CD8-positive, alpha-beta memory T cell (primary cell): ENCODE results near the gene ZNF526. TPM values are rescaled to one million over a fixed set of nuclear protein-coding genes. Genes with fewer than 3 reads are reported as not detected.
A peak's percentile ranks its signal among the peaks of the same experiment; 100 is the strongest.

Experiments used
- CTCF ChIA-PET: fragments of 350-600 bp; sonication (Branson Sonifier 250); formaldehyde crosslinking; loops from one replicate; lab custom pipeline; 2021; ENCODE audit warnings: antibody characterized with exemption; lab: Charles Lee
- POLR2A ChIA-PET: fragments of 350-600 bp; sonication (Branson Sonifier 250); formaldehyde crosslinking; loops from one replicate; lab custom pipeline; 2021; ENCODE audit warnings: antibody characterized with exemption; lab: Charles Lee
- DNase-seq, 5 donors: peaks; one replicate each; pipeline versions ENCODE4 v3.0.0 to v3.0.0-alpha.2; 2020 to 2022; ENCODE audit warnings: mixed read lengths in 1 of 5
- H3K27ac ChIP-seq: one replicate; pipeline ENCODE4 v1.7.0; 2013; ENCODE audit warnings: low read depth, mild to moderate bottlenecking, low read length, moderate library complexity
- H3K27me3 ChIP-seq: 2 replicates; pipeline ENCODE4 v1.7.0; 2013; ENCODE audit warnings: low read length, mild to moderate bottlenecking; ENCODE audit not compliant: insufficient read depth, poor library complexity, severe bottlenecking
- H3K36me3 ChIP-seq: 2 replicates; pipeline ENCODE4 v1.7.0; 2013; ENCODE audit warnings: mild to moderate bottlenecking, low read length, moderate library complexity; ENCODE audit not compliant: insufficient read depth
- H3K4me1 ChIP-seq: 2 replicates; pipeline ENCODE4 v1.7.0; 2013; ENCODE audit warnings: mild to moderate bottlenecking, low read length, moderate library complexity; ENCODE audit not compliant: insufficient read depth
- H3K4me3 ChIP-seq: 2 replicates; pipeline ENCODE4 v1.7.0; 2013; ENCODE audit warnings: mild to moderate bottlenecking, low read length
- H3K9me3 ChIP-seq: 2 replicates; pipeline ENCODE4 v1.7.0; 2013; ENCODE audit warnings: mild to moderate bottlenecking, low read length
- H3K27ac Mint-ChIP-seq, 8 donors: one replicate each; pipeline ENCODE4 v1.8.0; 2020 to 2021; ENCODE audit warnings: mixed read lengths in 8 of 8, mild to moderate bottlenecking in 6 of 8, inconsistent platforms in 3 of 8, moderate library complexity in 3 of 8
- H3K27me3 Mint-ChIP-seq, 2 donors: one replicate each; pipeline ENCODE4 v1.8.0; 2020 to 2021; ENCODE audit warnings: mixed read lengths in 2 of 2, mild to moderate bottlenecking in 1 of 2, moderate library complexity in 1 of 2
- H3K36me3 Mint-ChIP-seq, 3 donors: one replicate each; pipeline ENCODE4 v1.8.0; 2020 to 2021; ENCODE audit warnings: mixed read lengths in 3 of 3, inconsistent platforms in 1 of 3, mild to moderate bottlenecking in 1 of 3
- H3K4me1 Mint-ChIP-seq, 3 donors: one replicate each; pipeline ENCODE4 v1.8.0; 2020 to 2021; ENCODE audit warnings: mixed read lengths in 3 of 3, inconsistent platforms in 1 of 3, mild to moderate bottlenecking in 1 of 3
- H3K4me3 Mint-ChIP-seq, 7 donors: one replicate each; pipeline ENCODE4 v1.8.0; 2020 to 2021; ENCODE audit warnings: mixed read lengths in 7 of 7, mild to moderate bottlenecking in 6 of 7, moderate library complexity in 4 of 7, inconsistent platforms in 2 of 7
- H3K9me3 Mint-ChIP-seq, 5 donors: one replicate each; pipeline ENCODE4 v1.8.0; 2020 to 2022; ENCODE audit warnings: mixed read lengths in 5 of 5, mild to moderate bottlenecking in 3 of 5, moderate library complexity in 2 of 5, inconsistent platforms in 1 of 5
- polyA plus RNA-seq: library from polyadenylated mRNA; unstranded; fragments of 300-500 nt; fragmentation: Illumina TruSeq; gene quantifications from one replicate; pipeline ENCODE4 v1.2.3, GENCODE V29; 2021
- total RNA-seq, 2 experiments: library from RNA; stranded (reverse); gene quantifications; one replicate each; pipeline ENCODE4 v1.2.3, GENCODE V29; 2021

ZNF526 gene
- total and polyA plus RNA-seq, 3 experiments from 2014 or later, result 9.0 to 20.5 (median 18.4) TPM

GRCh38 chr19:42275103-42275502, 55.0 kb downstream of the ZNF526 start:
- ChIA-PET POLR2A (no interaction called here), CTCF (interaction anchor here (0.6 to 0.7 kb wide), 2 partner anchors 142 to 166 kb away, joined by 3 read pairs; partner anchors contain the start of gene POU2F2)
- no peaks in the 10 kb centered on the region for H3K9me3 ChIP-seq
- Mint-ChIP-seq H3K4me1 (peaks cover 42 to 64% (median 48%) of the 10 kb centered on the region in 3 donors), H3K36me3 (peaks cover 4 to 36% (median 6%) of the 10 kb centered on the region in 3 donors), H3K27ac (peak overlapping the region in 5 of 8 donors; percentile 4 to 76 (median 30)), H3K27me3 (peaks cover 0 to 6% of the 10 kb centered on the region in 2 donors), H3K4me3 (peak overlapping the region in 2 of 7 donors; percentile 3 to 7), H3K9me3 (no peaks in the 10 kb centered on the region)
- H3K4me1 ChIP-seq, result peaks cover 46% of the 10 kb centered on the region
- peaks cover 6% of the 10 kb centered on the region for H3K36me3 ChIP-seq
- no peak for DNase-seq
- no peak overlapping the region for H3K27ac ChIP-seq
- no peak overlapping the region for H3K4me3 ChIP-seq
- H3K27me3 ChIP-seq, result no peaks in the 10 kb centered on the region

GRCh38 chr19:42275517-42275916, 55.4 kb downstream of the ZNF526 start:
- H3K36me3 Mint-ChIP-seq, result peaks cover 4 to 36% (median 6%) of the 10 kb centered on the region in 3 donors
- H3K27ac Mint-ChIP-seq, result peak overlapping the region in 5 of 8 donors; percentile 6 to 89 (median 76)
- peaks cover 0 to 7% of the 10 kb centered on the region in 2 donors for H3K27me3 Mint-ChIP-seq
- DNase-seq, result no peak
- H3K4me1 ChIP-seq, result peaks cover 42% of the 10 kb centered on the region
- ChIA-PET CTCF (interaction anchor here (0.6 kb wide), 1 partner anchor 167 kb away, joined by 3 read pairs; no protein-coding TSS in a partner anchor), POLR2A (no interaction called here)
- peaks cover 39 to 62% (median 44%) of the 10 kb centered on the region in 3 donors for H3K4me1 Mint-ChIP-seq
- H3K27ac ChIP-seq, result no peak overlapping the region
- no peaks in the 10 kb centered on the region for H3K27me3 ChIP-seq
- H3K4me3 Mint-ChIP-seq, result peak overlapping the region in 1 of 7 donors; percentile 56
- H3K9me3 ChIP-seq, result no peaks in the 10 kb centered on the region
- no peak overlapping the region for H3K4me3 ChIP-seq
- H3K36me3 ChIP-seq, result peaks cover 6% of the 10 kb centered on the region
- H3K9me3 Mint-ChIP-seq, result no peaks in the 10 kb centered on the region

- Histone ChIP-seq H3K36me3 (peaks cover 6% of the 10 kb centered on the region), H3K4me3 (no peak overlapping the region), H3K9me3 (no peaks in the 10 kb centered on the region), H3K27me3 (no peaks in the 10 kb centered on the region), H3K27ac (no peak overlapping the region), H3K4me1 (peaks cover 37% of the 10 kb centered on the region)
- peak overlapping the region in 4 of 7 donors; percentile 1 to 67 (median 50) for H3K4me3 Mint-ChIP-seq
- POLR2A ChIA-PET, result no interaction called here
- no peaks in the 10 kb centered on the region for H3K9me3 Mint-ChIP-seq
- H3K36me3 Mint-ChIP-seq, result peaks cover 4 to 33% (median 6%) of the 10 kb centered on the region in 3 donors
- H3K27ac Mint-ChIP-seq, result peak overlapping the region in 7 of 8 donors; percentile 36 to 91 (median 76)
- no peak for DNase-seq
- H3K27me3 Mint-ChIP-seq, result peaks cover 0 to 5% of the 10 kb centered on the region in 2 donors
- CTCF ChIA-PET, result interaction anchor here (5.9 kb wide), 1 partner anchor 32 kb away, joined by 72 read pairs; the partner anchor contains the start of gene GSK3A
- peaks cover 34 to 54% (median 36%) of the 10 kb centered on the region in 3 donors for H3K4me1 Mint-ChIP-seq
Observed at GRCh38 chr19:42276284-42276683, 56.2 kb downstream of the ZNF526 start.

- DNase-seq, result no peak
Observed at GRCh38 chr19:42276821-42277220, 56.7 kb downstream of the ZNF526 start.

More at GRCh38 chr19:42276821-42277220, 56.7 kb downstream of the ZNF526 start:
- no peaks in the 10 kb centered on the region for H3K27me3 ChIP-seq
- H3K27me3 Mint-ChIP-seq, result peaks cover 0 to 5% of the 10 kb centered on the region in 2 donors
- H3K4me3 ChIP-seq, result no peak overlapping the region
- no peak overlapping the region for H3K27ac ChIP-seq
- peak overlapping the region in 1 of 8 donors; percentile 44 for H3K27ac Mint-ChIP-seq
- H3K9me3 Mint-ChIP-seq, result no peaks in the 10 kb centered on the region
- CTCF ChIA-PET, result interaction anchor here (5.9 kb wide), 1 partner anchor 32 kb away, joined by 72 read pairs; the partner anchor contains the start of gene GSK3A
- H3K4me1 ChIP-seq, result peaks cover 39% of the 10 kb centered on the region
- no peaks in the 10 kb centered on the region for H3K9me3 ChIP-seq
- peaks cover 6% of the 10 kb centered on the region for H3K36me3 ChIP-seq
- H3K36me3 Mint-ChIP-seq, result peaks cover 4 to 29% (median 6%) of the 10 kb centered on the region in 3 donors
- POLR2A ChIA-PET, result no interaction called here
- H3K4me3 Mint-ChIP-seq, result peak overlapping the region in 2 of 7 donors; percentile 34 to 56
- H3K4me1 Mint-ChIP-seq, result peaks cover 34 to 50% (median 36%) of the 10 kb centered on the region in 3 donors

Other genes starting within 250 kb of the ZNF526 start
- 1 to 10 TPM; 1.9 to 4.1 TPM for gene ATP1A3, start 226.1 kb upstream of the ZNF526 start, total RNA-seq
- gene ATP1A3, start 226.1 kb upstream of the ZNF526 start, polyA plus RNA-seq, result 8.2 TPM
- gene GRIK5, start 150.1 kb upstream of the ZNF526 start, total RNA-seq, result under 1 TPM; 0.31 to 0.39 TPM
- not detected for gene GRIK5, start 150.1 kb upstream of the ZNF526 start, polyA plus RNA-seq
- 10 to 100 TPM; 18.8 to 21.9 TPM for gene ZNF574, start 144.1 kb upstream of the ZNF526 start, total RNA-seq
- 24.9 TPM for gene ZNF574, start 144.1 kb upstream of the ZNF526 start, polyA plus RNA-seq
- 10 to 100 TPM; 46.7 to 47.9 TPM for gene POU2F2, start 87.9 kb upstream of the ZNF526 start, total RNA-seq
- gene POU2F2, start 87.9 kb upstream of the ZNF526 start, polyA plus RNA-seq, result 8.5 TPM
- 10 to 100 TPM; 30.0 to 32.7 TPM for gene DEDD2, start 2.6 kb upstream of the ZNF526 start, total RNA-seq
- 163 TPM for gene DEDD2, start 2.6 kb upstream of the ZNF526 start, polyA plus RNA-seq
- gene GSK3A, start 22.3 kb downstream of the ZNF526 start, total RNA-seq, result 10 to 100 TPM; 52.9 to 53.5 TPM
- 23.8 TPM for gene GSK3A, start 22.3 kb downstream of the ZNF526 start, polyA plus RNA-seq
- gene ERF, start 34.8 kb downstream of the ZNF526 start, total RNA-seq, result 10 to 100 TPM; 58.7 to 64.7 TPM
- 5.1 TPM for gene ERF, start 34.8 kb downstream of the ZNF526 start, polyA plus RNA-seq
- gene CIC, start 48.9 kb downstream of the ZNF526 start, total RNA-seq, result 10 to 100 TPM; 53.9 to 60.4 TPM
- gene CIC, start 48.9 kb downstream of the ZNF526 start, polyA plus RNA-seq, result 2.7 TPM
- gene PRR19, start 81.8 kb downstream of the ZNF526 start, total RNA-seq, result 1 to 10 TPM in 1 of 2 experiments, under 1 TPM in 1; 0.73 to 1.0 TPM
- 0.64 TPM for gene PRR19, start 81.8 kb downstream of the ZNF526 start, polyA plus RNA-seq
- 10 to 100 TPM; 48.1 to 48.9 TPM for gene PAFAH1B3, start 82.3 kb downstream of the ZNF526 start, total RNA-seq
- 36.9 TPM for gene PAFAH1B3, start 82.3 kb downstream of the ZNF526 start, polyA plus RNA-seq
- under 1 TPM in 1 of 2 experiments, not detected in 1; 0.15 TPM for gene TMEM145, start 93.0 kb downstream of the ZNF526 start, total RNA-seq
- not detected for gene TMEM145, start 93.0 kb downstream of the ZNF526 start, polyA plus RNA-seq
- gene MEGF8, start 105.3 kb downstream of the ZNF526 start, total RNA-seq, result 10 to 100 TPM; 10.2 to 10.6 TPM
- 0.41 TPM for gene MEGF8, start 105.3 kb downstream of the ZNF526 start, polyA plus RNA-seq
- not detected for gene CNFN, start 170.0 kb downstream of the ZNF526 start, total RNA-seq
- gene CNFN, start 170.0 kb downstream of the ZNF526 start, polyA plus RNA-seq, result not detected
- 10 to 100 TPM; 22.2 to 22.7 TPM for gene LIPE, start 207.1 kb downstream of the ZNF526 start, total RNA-seq
- 5.0 TPM for gene LIPE, start 207.1 kb downstream of the ZNF526 start, polyA plus RNA-seq
- gene CXCL17, start 222.6 kb downstream of the ZNF526 start, total RNA-seq, result not detected
- gene CXCL17, start 222.6 kb downstream of the ZNF526 start, polyA plus RNA-seq, result not detected